HTR-8/SVneo (cell line): ENCODE measurements around the gene CDC42BPG.
"Not testable (repeated sequence)": the region's sequence is repeated elsewhere in the genome, so short reads cannot be mapped to it uniquely, and the experiment has no call there.

Experiments
- DNase-seq: peaks from one replicate; pipeline ENCODE4 v3.0.0; 2011; ENCODE audit warnings: low spot score, mixed read lengths; ENCODE audit not compliant: insufficient read length
- FAIRE-seq: peaks from 2 replicates; lab custom pipeline; 2011; peaks lifted over from hg19 to GRCh38; lab: Jason Lieb, UNC

Gene CDC42BPG

DNA sequence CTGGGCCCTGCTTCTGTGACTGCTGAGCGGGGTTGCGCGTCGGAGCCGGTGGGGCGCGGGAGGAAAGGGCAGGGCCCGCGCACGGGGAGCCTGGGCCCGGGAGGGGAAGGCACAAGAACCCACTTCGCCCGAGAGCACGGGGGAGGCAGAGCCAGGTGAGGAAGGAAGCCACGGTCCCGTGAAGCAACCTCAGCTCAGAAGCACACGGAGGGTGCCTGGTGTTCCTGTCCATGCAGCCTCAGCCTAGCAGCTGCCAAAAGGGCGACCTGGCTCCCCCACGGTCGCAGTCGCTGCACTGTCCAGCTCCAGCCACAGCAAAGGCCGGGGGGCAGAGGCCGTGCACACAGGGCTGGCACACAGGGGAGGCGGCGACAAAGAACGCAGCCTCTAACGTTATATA lies 9.3 kb upstream of the CDC42BPG start:
- FAIRE-seq = no peak

DNA sequence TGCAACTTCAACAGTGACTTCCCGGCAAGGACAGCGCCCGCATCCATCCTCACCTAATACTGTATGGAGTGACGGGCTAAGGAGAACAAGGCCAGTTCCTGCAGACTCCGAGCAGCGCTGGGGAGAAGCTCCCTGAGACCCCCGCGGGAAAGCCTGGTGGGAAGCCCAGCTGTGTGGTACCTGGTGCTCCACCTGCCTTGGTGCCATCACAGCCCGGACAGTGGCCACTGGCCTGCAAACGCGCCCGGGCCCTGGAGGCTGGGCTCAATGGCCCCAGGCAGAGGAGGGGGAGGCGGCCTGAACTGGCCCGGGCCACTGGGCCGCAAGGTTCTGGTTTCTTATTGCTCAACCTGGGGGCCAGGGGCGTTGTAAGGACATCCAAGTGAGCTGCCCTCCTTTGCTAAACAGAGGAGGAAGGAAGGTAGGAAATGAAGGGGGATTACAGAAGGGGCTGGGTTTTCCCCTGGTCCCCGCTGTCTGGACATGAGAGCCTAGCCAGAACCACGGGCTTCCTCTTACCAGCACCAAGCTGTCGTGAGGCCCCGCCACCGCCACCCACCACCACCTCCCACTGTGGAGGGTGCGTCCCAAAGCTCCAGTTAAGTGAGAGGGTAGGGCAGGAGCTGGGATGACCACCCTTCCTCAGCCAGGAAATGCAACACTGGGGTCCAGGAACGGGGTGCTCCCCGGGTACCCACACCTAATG lies 8.5 kb upstream of the CDC42BPG start:
- DNase-seq = no peak
- no peak for FAIRE-seq

More for the DNA sequence above, 9.3 kb upstream of the CDC42BPG start:
- no peak for DNase-seq

GRCh38 chr11:64851831-64852351 lies 7.4 kb upstream of the CDC42BPG start:
- FAIRE-seq (no peak), DNase-seq (no peak)

DNA sequence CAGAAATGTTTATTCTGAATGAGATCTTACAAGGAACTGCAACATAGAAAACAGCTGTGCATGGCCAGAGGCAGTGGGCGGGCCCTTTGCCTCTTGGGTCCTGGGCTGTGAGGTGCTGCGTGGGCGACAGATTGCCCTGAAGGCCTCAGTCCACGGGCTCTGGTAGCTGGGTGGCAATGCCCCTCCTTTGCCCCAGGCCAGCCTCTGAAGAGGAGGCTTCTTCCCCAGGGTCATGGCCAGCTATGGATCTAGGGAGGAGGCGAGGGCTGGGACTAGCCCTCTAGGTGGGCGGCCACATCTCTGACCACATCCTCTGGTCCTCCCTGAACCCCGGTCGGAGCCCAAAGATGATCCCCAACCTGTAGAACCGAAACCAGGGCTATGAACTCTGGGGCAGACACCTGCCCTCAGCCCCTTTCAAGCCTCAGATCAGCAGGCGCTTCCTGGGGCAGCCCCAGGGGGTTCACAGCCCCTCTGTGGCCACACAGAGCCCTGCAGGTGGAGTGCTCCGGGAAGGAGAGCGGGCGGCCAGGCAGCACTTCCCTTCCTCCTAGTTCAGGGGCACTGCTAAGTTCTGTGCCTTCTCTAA lies 6.6 kb upstream of the CDC42BPG start:
- DNase-seq = no peak
- no peak for FAIRE-seq

GRCh38 chr11:64849598-64850356 lies 5.3 kb upstream of the CDC42BPG start:
- FAIRE-seq = no peak
- DNase-seq = no peak

- FAIRE-seq (no peak), DNase-seq (no peak)
Observed at GRCh38 chr11:64848826-64849597, 4.6 kb upstream of the CDC42BPG start.

DNA sequence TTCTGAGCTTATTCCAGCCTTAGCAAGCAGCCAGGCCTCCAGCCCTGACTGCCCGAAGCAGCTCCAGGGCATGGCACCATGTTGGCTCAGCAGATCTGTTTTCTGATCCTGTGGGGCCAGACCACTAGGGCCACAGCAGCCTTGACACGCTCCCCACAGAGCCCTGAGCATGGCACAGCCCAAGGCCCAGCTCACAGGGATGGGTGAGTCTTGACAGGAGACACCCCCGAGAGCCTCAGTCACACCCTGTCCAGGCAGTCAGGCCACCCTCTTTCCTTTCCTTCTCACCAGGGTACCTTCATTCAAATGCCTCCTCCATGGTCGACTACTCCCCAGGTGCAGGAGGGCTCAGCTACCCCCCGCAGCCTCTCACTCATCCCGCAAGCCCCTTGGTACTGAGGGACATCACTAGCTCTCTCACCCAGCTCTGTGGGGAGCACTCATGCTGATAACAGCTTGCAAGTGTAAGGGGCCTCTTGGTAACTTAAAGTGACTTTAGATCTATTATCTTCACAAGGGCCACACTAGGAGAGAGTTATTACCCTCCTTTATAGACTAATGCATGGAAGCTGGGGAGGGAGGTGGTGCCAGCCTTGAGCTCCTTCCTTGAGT lies 3.9 kb upstream of the CDC42BPG start:
- DNase-seq (no peak), FAIRE-seq (no peak)

GRCh38 chr11:64846998-64847666 lies 2.7 kb upstream of the CDC42BPG start:
- FAIRE-seq = peak; percentile 28
- peak; percentile 91 for DNase-seq

DNA sequence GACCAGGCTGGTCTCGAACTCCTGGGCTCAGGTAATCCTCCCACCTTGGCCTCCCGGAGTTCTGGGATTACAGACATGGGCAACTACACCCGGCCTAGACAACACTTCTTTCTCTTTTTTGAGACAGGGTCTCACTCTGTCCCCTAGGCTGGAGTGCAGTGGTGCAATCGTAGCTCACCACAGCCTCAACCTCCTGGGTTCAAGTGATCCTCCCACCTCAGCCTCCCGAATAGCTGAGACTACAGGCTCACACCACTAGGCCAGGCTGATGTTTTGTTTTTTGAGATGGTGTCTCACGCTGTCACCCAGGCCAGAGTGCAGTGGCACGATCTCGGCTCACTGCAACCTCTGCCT lies 1.3 kb upstream of the CDC42BPG start:
- not testable (repeated sequence) for DNase-seq, FAIRE-seq

GRCh38 chr11:64845129-64845775 lies 799 bp upstream of the CDC42BPG start:
- FAIRE-seq = no peak
- no peak for DNase-seq

DNA sequence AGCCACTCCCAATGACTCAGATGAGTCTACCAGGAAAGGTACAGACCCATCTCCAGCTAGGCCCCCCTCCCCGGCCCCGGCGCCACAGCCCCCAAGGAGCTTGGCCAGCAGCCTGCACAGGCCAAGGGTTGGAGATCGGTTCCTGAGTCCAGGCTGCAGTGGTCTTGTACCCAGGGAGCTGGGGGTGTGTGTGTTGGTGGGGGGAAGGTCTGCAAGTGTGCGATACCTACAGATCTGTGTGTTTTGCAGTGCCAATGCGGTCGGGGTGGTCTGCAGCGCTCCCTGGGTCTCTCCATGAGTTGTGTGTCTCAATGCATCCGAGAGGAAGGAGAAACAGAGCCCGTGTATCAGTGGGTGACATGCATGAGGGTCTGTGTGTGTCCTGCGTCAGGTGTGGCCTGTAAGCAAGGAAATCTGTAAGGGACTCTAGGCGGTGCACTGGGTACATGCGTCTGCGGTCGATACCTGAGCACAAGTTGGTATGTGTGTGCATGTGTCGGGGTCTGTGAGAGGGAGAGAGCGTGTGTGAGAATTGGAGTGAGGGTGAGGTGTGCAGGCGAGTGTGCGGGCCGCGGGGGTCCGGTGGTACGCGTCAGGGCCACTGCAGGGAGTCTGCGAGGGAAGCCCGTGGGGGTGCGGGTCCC lies 645 bp downstream of the CDC42BPG start:
- FAIRE-seq = no peak
- no peak for DNase-seq

- DNase-seq = peak; percentile 79
- peak; percentile 84 for FAIRE-seq
Observed at GRCh38 chr11:64842851-64843685, 1.4 kb downstream of the CDC42BPG start.

DNA sequence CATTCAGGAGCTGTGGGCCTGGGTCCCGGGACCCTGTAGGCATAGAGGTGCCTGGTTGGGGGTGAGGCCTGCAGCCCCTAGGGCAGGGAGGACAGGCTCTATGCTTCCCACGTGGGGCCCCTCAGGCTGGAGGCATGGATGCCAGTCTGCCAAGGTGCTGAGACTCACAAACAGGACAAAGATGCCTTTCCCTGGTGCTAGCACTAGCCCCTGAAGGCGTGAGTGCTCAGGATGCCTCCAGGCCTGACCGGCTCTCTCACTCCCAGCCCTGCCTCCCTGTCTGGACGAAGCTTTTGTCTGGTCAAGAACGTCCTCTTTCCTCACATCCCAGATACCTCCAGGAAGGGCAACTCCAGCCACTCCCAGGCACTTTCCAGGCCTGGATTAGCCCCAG lies 2.1 kb downstream of the CDC42BPG start:
- no peak for FAIRE-seq

GRCh38 chr11:64841592-64842365 lies 2.7 kb downstream of the CDC42BPG start:
- no peak for DNase-seq
- FAIRE-seq = no peak

More for the DNA sequence above, 2.1 kb downstream of the CDC42BPG start:
- no peak for DNase-seq

DNA sequence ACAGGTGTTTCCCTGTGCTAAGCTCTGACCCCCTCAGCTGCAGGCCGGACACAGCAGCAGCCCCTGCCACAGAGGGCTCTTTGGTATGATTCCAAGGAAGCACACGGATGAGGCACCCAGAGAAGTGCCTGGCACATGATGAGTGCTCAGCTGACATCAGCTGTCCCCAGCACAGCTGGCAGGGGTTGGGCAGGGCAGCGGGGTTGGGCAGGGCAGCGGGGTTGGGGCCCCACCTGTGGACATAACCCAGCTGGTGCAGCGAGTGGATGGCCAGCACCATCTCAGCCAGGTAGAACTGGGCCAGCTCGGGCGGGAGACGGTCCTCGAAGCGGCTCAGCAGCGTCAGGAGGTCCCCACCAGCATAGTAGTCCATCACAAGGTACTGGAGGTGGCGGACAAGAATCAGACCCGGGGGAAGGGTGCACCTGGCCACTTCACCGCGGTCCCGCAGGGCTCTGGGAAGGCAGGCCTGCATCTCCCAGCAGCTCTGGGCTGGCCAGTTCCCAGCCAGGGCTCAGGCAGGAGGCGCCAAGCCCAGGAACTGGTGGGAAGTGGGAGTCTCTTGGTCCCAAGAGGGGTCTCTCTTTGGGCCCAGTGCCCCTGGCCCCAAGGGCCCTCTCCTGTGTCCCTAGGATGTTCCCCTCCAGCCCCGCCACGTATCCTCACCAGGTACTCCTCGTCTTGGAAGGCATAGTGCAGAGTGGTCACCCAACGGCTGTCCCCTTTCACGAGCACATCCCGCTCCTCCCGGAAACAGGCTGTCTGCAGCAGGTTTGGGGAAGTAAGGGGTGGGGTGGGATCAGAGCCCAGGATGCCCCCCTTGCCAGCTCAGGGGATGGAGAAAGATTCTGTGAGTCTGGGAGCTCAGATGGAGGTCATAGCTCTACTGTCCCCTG lies 4.3 kb downstream of the CDC42BPG start:
- DNase-seq = no peak
- no peak for FAIRE-seq

DNA sequence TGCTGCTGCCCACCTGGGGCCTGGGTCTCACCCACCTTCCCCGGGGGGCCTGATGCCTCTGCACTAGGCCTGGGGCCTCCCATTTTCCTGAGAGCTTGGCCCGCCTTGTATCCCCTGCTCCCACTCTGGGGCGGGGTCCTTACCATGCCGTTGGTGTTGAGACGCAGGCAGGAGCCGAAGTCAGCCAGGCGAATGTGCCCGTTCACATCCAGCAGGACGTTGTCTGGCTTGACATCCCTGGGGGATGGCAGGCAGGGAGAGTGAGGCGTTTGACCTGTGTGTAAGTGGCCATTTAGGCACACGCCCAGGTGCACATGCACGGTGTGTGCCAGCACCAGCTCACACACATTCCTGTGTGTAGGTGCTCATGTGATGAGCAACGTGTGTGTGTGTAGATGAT lies 5.1 kb downstream of the CDC42BPG start:
- DNase-seq = no peak

More for the DNA sequence above, 5.1 kb downstream of the CDC42BPG start:
- no peak for FAIRE-seq
